Measurements from ENCODE around the gene CNGB1. TPM values are rescaled to one million over a fixed set of nuclear protein-coding genes. Genes with fewer than 3 reads are reported as not detected.

Gene CNGB1
- total RNA-seq, 1 experiment from 2014 or later = not detected

DNA sequence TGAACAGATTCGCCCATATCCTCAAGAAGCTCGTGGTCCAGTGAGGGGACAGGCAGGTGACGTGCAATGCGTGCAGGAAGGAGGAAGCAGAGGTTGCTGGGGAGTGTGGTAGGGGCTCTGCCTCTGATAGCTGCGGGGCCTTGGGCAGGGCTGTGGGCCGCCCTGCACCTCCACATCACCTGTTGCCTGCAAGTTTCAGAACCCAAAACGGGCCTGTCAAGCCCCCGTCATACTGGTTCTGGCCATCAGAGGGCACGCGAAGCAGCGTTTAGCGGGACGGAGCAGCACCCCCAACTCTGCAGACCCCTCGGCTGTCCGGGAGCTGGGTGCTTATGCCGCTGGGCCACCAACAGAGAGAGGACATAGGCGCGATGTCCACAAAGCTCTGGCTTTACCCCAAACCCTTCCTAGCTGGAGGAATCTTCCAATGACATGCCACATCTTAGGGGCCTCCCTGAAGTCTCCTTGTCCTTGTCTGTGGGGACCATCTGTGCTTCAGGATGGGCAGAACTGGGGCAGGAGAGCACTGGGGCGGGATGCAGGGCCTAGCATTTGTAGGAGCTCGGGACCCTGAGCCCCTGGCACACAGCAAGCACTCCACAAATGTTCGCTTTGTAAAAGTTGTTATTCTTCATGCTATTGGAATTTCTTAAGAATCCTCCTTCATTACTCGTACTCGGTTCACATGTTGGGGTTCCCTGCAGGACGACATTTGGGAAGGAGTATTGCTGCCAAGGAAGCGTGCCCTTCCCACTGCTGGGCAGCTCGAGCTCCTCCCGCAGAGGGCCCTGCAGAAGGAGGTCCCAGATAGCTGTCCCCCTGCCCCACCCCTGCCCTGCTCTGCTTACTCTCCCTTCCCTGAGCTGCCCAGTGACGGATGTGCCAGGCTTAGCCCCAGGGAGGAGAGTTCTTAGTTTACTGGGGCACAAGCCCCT is 64.3 kb downstream of the CNGB1 start (continued):
- TF ChIP-seq, protein P1, sequence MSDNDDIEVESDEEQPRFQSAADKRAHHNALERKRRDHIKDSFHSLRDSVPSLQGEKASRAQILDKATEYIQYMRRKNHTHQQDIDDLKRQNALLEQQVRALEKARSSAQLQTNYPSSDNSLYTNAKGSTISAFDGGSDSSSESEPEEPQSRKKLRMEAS (CRISPR knock-in tag; IDR thresholded peaks at IDR 0.05) = no peak
- TF ChIP-seq ZNF138 (CRISPR knock-in tag; conservative IDR thresholded peaks at IDR 0.05) (no peak), ELF4 (CRISPR knock-in tag; IDR thresholded peaks at IDR 0.05; ENCODE audit: low read depth) (no peak)

DNA sequence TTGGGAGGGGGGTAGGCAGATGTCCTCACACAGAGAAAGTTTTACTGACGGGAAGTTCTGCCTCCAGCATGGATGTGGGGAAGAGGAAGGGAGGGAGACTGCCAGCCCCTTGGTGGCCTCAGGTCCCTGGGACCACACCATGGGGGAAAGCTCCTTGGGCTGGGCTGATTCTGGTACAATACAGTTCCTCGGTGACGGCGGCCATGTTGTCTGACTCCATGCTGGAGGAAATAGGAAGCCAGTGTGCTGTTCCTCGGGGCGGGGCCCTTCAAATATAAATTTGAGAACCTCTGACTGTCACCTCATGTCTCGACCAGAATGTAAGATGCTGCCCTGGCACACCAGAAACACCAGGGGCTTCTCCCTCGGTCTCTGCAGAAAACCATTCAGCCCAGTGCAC is 66.8 kb downstream of the CNGB1 start:
- H3K9me3 Mint-ChIP-seq = no peaks in the 10 kb centered on the region
- H3K36me3 Mint-ChIP-seq = no peaks in the 10 kb centered on the region
- H3K27me3 Mint-ChIP-seq (ENCODE audit: low read depth) = no peaks in the 10 kb centered on the region
- ATAC-seq (no peak), DNase-seq (ENCODE audit: low spot score) (no peak)
- ChIA-PET CTCF (interaction anchor here (4.1 to 6.3 kb wide), 2 partner anchors 96 to 219 kb away, joined by 14 to 56 read pairs; partner anchors contain the start of genes USB1 and ZNF319), POLR2A (no interaction called here)
- H3K4me3 Mint-ChIP-seq = no peak overlapping the region
- no peak overlapping the region for H3K27ac Mint-ChIP-seq
- TF ChIP-seq ZNF138 (CRISPR knock-in tag; conservative IDR thresholded peaks at IDR 0.05) (no peak), NR1H2 (CRISPR knock-in tag; IDR thresholded peaks at IDR 0.05) (no peak), JUN (CRISPR knock-in tag; IDR thresholded peaks at IDR 0.05) (no peak), GABPB1 (CRISPR knock-in tag; IDR thresholded peaks at IDR 0.05) (no peak), EMX1 (CRISPR knock-in tag; IDR thresholded peaks at IDR 0.05) (no peak), TEAD4 (CRISPR knock-in tag; IDR thresholded peaks at IDR 0.05) (no peak), ZNF232 (CRISPR knock-in tag; IDR thresholded peaks at IDR 0.05) (no peak), SP1 (CRISPR knock-in tag; conservative IDR thresholded peaks at IDR 0.05) (no peak), ZNF219 (CRISPR knock-in tag; IDR thresholded peaks at IDR 0.05; ENCODE audit: borderline replicate concordance) (no peak), PRRX2 (CRISPR knock-in tag; IDR thresholded peaks at IDR 0.05) (no peak)
- TF ChIP-seq, protein P2, sequence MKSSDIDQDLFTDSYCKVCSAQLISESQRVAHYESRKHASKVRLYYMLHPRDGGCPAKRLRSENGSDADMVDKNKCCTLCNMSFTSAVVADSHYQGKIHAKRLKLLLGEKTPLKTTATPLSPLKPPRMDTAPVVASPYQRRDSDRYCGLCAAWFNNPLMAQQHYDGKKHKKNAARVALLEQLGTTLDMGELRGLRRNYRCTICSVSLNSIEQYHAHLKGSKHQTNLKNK (CRISPR knock-in tag; IDR thresholded peaks at IDR 0.05) = no peak
- TF ChIP-seq, protein P3, sequence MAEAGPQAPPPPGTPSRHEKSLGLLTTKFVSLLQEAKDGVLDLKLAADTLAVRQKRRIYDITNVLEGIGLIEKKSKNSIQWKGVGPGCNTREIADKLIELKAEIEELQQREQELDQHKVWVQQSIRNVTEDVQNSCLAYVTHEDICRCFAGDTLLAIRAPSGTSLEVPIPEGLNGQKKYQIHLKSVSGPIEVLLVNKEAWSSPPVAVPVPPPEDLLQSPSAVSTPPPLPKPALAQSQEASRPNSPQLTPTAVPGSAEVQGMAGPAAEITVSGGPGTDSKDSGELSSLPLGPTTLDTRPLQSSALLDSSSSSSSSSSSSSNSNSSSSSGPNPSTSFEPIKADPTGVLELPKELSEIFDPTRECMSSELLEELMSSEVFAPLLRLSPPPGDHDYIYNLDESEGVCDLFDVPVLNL (CRISPR knock-in tag; IDR thresholded peaks at IDR 0.05; ENCODE audit: borderline replicate concordance, low read depth) = no peak
- TF ChIP-seq, protein P4, sequence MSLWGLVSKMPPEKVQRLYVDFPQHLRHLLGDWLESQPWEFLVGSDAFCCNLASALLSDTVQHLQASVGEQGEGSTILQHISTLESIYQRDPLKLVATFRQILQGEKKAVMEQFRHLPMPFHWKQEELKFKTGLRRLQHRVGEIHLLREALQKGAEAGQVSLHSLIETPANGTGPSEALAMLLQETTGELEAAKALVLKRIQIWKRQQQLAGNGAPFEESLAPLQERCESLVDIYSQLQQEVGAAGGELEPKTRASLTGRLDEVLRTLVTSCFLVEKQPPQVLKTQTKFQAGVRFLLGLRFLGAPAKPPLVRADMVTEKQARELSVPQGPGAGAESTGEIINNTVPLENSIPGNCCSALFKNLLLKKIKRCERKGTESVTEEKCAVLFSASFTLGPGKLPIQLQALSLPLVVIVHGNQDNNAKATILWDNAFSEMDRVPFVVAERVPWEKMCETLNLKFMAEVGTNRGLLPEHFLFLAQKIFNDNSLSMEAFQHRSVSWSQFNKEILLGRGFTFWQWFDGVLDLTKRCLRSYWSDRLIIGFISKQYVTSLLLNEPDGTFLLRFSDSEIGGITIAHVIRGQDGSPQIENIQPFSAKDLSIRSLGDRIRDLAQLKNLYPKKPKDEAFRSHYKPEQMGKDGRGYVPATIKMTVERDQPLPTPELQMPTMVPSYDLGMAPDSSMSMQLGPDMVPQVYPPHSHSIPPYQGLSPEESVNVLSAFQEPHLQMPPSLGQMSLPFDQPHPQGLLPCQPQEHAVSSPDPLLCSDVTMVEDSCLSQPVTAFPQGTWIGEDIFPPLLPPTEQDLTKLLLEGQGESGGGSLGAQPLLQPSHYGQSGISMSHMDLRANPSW (CRISPR knock-in tag; conservative IDR thresholded peaks at IDR 0.05; ENCODE audit: low read depth) = no peak
- H3K4me1 Mint-ChIP-seq = peaks cover 8% of the 10 kb centered on the region; the same call in 1 of the 2 replicates

DNA sequence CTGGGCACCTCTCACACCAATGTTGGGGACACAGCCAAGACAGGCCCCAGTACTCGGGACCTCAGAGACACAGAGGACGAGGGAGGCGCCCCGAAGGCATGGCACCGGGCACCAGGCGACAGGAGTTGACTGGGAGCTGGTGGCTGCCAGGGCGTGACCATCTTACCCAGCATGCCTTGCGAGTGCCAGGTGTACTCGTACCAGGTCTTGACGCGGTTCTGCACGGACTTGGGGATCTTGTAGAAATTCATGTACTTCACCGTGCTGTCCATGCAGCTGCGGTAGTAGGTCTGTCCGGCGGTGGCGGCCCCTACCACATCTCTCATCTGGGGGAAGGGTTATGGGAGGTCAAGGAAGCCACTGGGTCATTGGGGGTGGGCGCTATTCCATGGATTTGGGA is 67.3 kb downstream of the CNGB1 start:
- Mint-ChIP-seq H3K27me3 (ENCODE audit: low read depth) (no peaks in the 10 kb centered on the region), H3K36me3 (no peaks in the 10 kb centered on the region), H3K4me1 (peaks cover 5% of the 10 kb centered on the region; the same call in 1 of the 2 replicates), H3K9me3 (no peaks in the 10 kb centered on the region), H3K4me3 (no peak overlapping the region), H3K27ac (no peak overlapping the region)
- POLR2A ChIA-PET = no interaction called here
- ATAC-seq (no peak), DNase-seq (ENCODE audit: low spot score) (no peak)
- CTCF ChIA-PET = interaction anchor here (4.1 to 6.3 kb wide), 2 partner anchors 96 to 219 kb away, joined by 14 to 56 read pairs; partner anchors contain the start of genes USB1 and ZNF319
- TF ChIP-seq NR3C1 (CRISPR knock-in tag; conservative IDR thresholded peaks at IDR 0.05; ENCODE audit: low read depth) = no peak
- TF ChIP-seq ZNF671 (CRISPR knock-in tag; IDR thresholded peaks at IDR 0.05) = no peak
- TF ChIP-seq ATF1 (CRISPR knock-in tag; IDR thresholded peaks at IDR 0.05) = no peak
- TF ChIP-seq HMGA2 (CRISPR knock-in tag; IDR thresholded peaks at IDR 0.05) = no peak
- TF ChIP-seq JAZF1 (CRISPR knock-in tag; IDR thresholded peaks at IDR 0.05) = no peak
- TF ChIP-seq, protein P5, sequence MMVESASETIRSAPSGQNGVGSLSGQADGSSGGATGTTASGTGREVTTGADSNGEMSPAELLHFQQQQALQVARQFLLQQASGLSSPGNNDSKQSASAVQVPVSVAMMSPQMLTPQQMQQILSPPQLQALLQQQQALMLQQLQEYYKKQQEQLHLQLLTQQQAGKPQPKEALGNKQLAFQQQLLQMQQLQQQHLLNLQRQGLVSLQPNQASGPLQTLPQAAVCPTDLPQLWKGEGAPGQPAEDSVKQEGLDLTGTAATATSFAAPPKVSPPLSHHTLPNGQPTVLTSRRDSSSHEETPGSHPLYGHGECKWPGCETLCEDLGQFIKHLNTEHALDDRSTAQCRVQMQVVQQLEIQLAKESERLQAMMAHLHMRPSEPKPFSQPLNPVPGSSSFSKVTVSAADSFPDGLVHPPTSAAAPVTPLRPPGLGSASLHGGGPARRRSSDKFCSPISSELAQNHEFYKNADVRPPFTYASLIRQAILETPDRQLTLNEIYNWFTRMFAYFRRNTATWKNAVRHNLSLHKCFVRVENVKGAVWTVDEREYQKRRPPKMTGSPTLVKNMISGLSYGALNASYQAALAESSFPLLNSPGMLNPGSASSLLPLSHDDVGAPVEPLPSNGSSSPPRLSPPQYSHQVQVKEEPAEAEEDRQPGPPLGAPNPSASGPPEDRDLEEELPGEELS (CRISPR knock-in tag; IDR thresholded peaks at IDR 0.05) = no peak
- TF ChIP-seq GRHL2 (CRISPR knock-in tag; IDR thresholded peaks at IDR 0.05; ENCODE audit: insufficient replicate concordance, severe bottlenecking) = no peak
- TF ChIP-seq FOXK1 (CRISPR knock-in tag; IDR thresholded peaks at IDR 0.05) = no peak
- TF ChIP-seq FOXJ3 (CRISPR knock-in tag; IDR thresholded peaks at IDR 0.05; ENCODE audit: borderline replicate concordance) = no peak
- TF ChIP-seq, protein P6, sequence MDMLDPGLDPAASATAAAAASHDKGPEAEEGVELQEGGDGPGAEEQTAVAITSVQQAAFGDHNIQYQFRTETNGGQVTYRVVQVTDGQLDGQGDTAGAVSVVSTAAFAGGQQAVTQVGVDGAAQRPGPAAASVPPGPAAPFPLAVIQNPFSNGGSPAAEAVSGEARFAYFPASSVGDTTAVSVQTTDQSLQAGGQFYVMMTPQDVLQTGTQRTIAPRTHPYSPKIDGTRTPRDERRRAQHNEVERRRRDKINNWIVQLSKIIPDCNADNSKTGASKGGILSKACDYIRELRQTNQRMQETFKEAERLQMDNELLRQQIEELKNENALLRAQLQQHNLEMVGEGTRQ (CRISPR knock-in tag; IDR thresholded peaks at IDR 0.05) = no peak

Measured in WTC11 (cell line).